DOHH2 (cell line): ENCODE data around the gene PALLD.

ENCODE experiments used
- EZH2phosphoT487 ChIP-seq: fragments of 200-600 bp; sonication (generic); IDR thresholded peaks from 2 replicates; pipeline ENCODE4 v1.6.1; 2017; ENCODE audit warnings: borderline replicate concordance, mild to moderate bottlenecking, antibody characterized with exemption, low read length, moderate library complexity, mixed read lengths
- TF ChIP-seq, protein P1 (sequence below): fragments of 200-600 bp; sonication (generic); IDR thresholded peaks from one replicate; pipeline ENCODE4 v1.5.1; 2014; ENCODE audit warnings: antibody characterized with exemption, mild to moderate bottlenecking, low read depth, low read length; ENCODE audit not compliant: poor library complexity, severe bottlenecking

DNA sequence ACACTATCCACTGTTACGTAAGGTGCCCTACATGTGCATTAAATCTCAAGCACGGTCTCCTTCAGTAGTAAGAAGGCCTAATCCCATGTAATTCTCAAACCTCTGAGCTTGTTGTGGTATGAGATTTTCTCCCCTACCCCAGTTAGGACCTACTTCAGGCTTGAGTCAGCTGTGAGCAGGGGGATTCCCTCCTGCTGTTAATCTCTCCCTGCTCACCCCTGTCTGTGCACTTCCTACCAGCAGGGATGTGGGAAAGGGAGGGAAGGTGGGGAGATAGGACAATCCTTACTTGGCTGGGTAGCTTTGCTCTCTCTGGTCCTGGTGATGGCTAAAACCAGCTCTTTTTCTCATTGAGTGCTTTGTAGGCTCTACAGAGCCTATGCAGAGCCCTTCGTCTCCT lies 60.8 kb downstream of the PALLD start:
- TF ChIP-seq, protein P1, sequence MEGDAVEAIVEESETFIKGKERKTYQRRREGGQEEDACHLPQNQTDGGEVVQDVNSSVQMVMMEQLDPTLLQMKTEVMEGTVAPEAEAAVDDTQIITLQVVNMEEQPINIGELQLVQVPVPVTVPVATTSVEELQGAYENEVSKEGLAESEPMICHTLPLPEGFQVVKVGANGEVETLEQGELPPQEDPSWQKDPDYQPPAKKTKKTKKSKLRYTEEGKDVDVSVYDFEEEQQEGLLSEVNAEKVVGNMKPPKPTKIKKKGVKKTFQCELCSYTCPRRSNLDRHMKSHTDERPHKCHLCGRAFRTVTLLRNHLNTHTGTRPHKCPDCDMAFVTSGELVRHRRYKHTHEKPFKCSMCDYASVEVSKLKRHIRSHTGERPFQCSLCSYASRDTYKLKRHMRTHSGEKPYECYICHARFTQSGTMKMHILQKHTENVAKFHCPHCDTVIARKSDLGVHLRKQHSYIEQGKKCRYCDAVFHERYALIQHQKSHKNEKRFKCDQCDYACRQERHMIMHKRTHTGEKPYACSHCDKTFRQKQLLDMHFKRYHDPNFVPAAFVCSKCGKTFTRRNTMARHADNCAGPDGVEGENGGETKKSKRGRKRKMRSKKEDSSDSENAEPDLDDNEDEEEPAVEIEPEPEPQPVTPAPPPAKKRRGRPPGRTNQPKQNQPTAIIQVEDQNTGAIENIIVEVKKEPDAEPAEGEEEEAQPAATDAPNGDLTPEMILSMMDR = no peak
- TF ChIP-seq EZH2phosphoT487 = no peak
